ENCODE measurements around the gene NPTX2.

Gene NPTX2

GRCh38 chr7:98598846-98599615 is 18.1 kb upstream of the NPTX2 start:
- ChIA-PET POLR2A (no interaction called here), CTCF (interaction anchor here (0.7 to 1.6 kb wide), 2 partner anchors 13 to 147 kb away, joined by 3 to 4 read pairs; no protein-coding TSS in a partner anchor)
- no peaks in the 10 kb centered on the region for H3K4me1 ChIP-seq (ENCODE audit: control extremely low read depth in 1 of 4, control insufficient read depth in 4 of 4, insufficient read depth in 4 of 4, low read length in 3 of 4)
- WGBS (ENCODE audit: insufficient coverage), result 82% methylated on average over 2 of the region's 6 CpGs
- no peak overlapping the region for H3K4me3 ChIP-seq (ENCODE audit: control insufficient read depth in 1 of 7, extremely low read depth in 1 of 7, insufficient read depth in 4 of 7, low read depth in 2 of 7, low read length in 6 of 7)
- no peaks in the 10 kb centered on the region for H3K9me3 ChIP-seq (ENCODE audit: control extremely low read depth in 1 of 5, control insufficient read depth in 4 of 5, insufficient read depth in 2 of 5, low read depth in 1 of 5, low read length in 4 of 5)
- peaks cover 0 to 9% (median 2%) of the 10 kb centered on the region in 5 experiments for H3K27me3 ChIP-seq (replicated peaks in 2 of 5; ENCODE audit: control insufficient read depth in 4 of 5, insufficient read depth in 5 of 5, low read length in 4 of 5)
- DNase-seq, result no peak
- no peak overlapping the region for H3K27ac ChIP-seq (ENCODE audit: insufficient read depth in 1 of 2, low read depth in 1 of 2, low read length in 2 of 2, poor library complexity in 1 of 2, severe bottlenecking in 2 of 2)
- H3K36me3 ChIP-seq (ENCODE audit: control insufficient read depth in 4 of 4, insufficient read depth in 4 of 4, low read length in 3 of 4), result no peaks in the 10 kb centered on the region

GRCh38 chr7:98599886-98600285 is 17.2 kb upstream of the NPTX2 start:
- POLR2A ChIA-PET, result no interaction called here
- Histone ChIP-seq H3K27me3 (replicated peaks in 2 of 5; ENCODE audit: control insufficient read depth in 4 of 5, insufficient read depth in 5 of 5, low read length in 4 of 5) (peaks cover 0 to 4% (median 2%) of the 10 kb centered on the region in 5 experiments), H3K27ac (ENCODE audit: insufficient read depth in 1 of 2, low read depth in 1 of 2, low read length in 2 of 2, poor library complexity in 1 of 2, severe bottlenecking in 2 of 2) (no peak overlapping the region), H3K9me3 (ENCODE audit: control extremely low read depth in 1 of 5, control insufficient read depth in 4 of 5, insufficient read depth in 2 of 5, low read depth in 1 of 5, low read length in 4 of 5) (no peaks in the 10 kb centered on the region), H3K4me1 (ENCODE audit: control extremely low read depth in 1 of 4, control insufficient read depth in 4 of 4, insufficient read depth in 4 of 4, low read length in 3 of 4) (no peaks in the 10 kb centered on the region), H3K4me3 (ENCODE audit: control insufficient read depth in 1 of 7, extremely low read depth in 1 of 7, insufficient read depth in 4 of 7, low read depth in 2 of 7, low read length in 6 of 7) (no peak overlapping the region), H3K36me3 (ENCODE audit: control insufficient read depth in 4 of 4, insufficient read depth in 4 of 4, low read length in 3 of 4) (no peaks in the 10 kb centered on the region)
- WGBS (ENCODE audit: insufficient coverage), result 96% methylated on average over 6 of the region's 6 CpGs
- no peak for DNase-seq
- CTCF ChIA-PET, result interaction anchor here (1.6 kb wide), 1 partner anchor 146 kb away, joined by 4 read pairs; no protein-coding TSS in a partner anchor

- POLR2A ChIA-PET, result no interaction called here
- no peaks in the 10 kb centered on the region for H3K9me3 ChIP-seq (ENCODE audit: control extremely low read depth in 1 of 5, control insufficient read depth in 4 of 5, insufficient read depth in 2 of 5, low read depth in 1 of 5, low read length in 4 of 5)
- H3K4me3 ChIP-seq (ENCODE audit: control insufficient read depth in 1 of 7, extremely low read depth in 1 of 7, insufficient read depth in 4 of 7, low read depth in 2 of 7, low read length in 6 of 7), result no peak overlapping the region
- no peaks in the 10 kb centered on the region for H3K4me1 ChIP-seq (ENCODE audit: control extremely low read depth in 1 of 4, control insufficient read depth in 4 of 4, insufficient read depth in 4 of 4, low read length in 3 of 4)
- no peak overlapping the region for H3K27ac ChIP-seq (ENCODE audit: insufficient read depth in 1 of 2, low read depth in 1 of 2, low read length in 2 of 2, poor library complexity in 1 of 2, severe bottlenecking in 2 of 2)
- no peaks in the 10 kb centered on the region for H3K36me3 ChIP-seq (ENCODE audit: control insufficient read depth in 4 of 4, insufficient read depth in 4 of 4, low read length in 3 of 4)
- WGBS (ENCODE audit: insufficient coverage), result 100% methylated on average over 1 of the region's 3 CpGs
- CTCF ChIA-PET, result no interaction called here
- peaks cover 0 to 3% (median 2%) of the 10 kb centered on the region in 5 experiments for H3K27me3 ChIP-seq (replicated peaks in 2 of 5; ENCODE audit: control insufficient read depth in 4 of 5, insufficient read depth in 5 of 5, low read length in 4 of 5)
- no peak for DNase-seq
Observed at GRCh38 chr7:98602755-98603398, 14.2 kb upstream of the NPTX2 start.

- CTCF ChIA-PET, result no interaction called here
- Histone ChIP-seq H3K9me3 (ENCODE audit: control extremely low read depth in 1 of 5, control insufficient read depth in 4 of 5, insufficient read depth in 2 of 5, low read depth in 1 of 5, low read length in 4 of 5) (no peaks in the 10 kb centered on the region), H3K27me3 (replicated peaks in 2 of 5; ENCODE audit: control insufficient read depth in 4 of 5, insufficient read depth in 5 of 5, low read length in 4 of 5) (peaks cover 0 to 3% (median 2%) of the 10 kb centered on the region in 5 experiments), H3K36me3 (ENCODE audit: control insufficient read depth in 4 of 4, insufficient read depth in 4 of 4, low read length in 3 of 4) (no peaks in the 10 kb centered on the region), H3K4me3 (ENCODE audit: control insufficient read depth in 1 of 7, extremely low read depth in 1 of 7, insufficient read depth in 4 of 7, low read depth in 2 of 7, low read length in 6 of 7) (no peak overlapping the region), H3K27ac (ENCODE audit: insufficient read depth in 1 of 2, low read depth in 1 of 2, low read length in 2 of 2, poor library complexity in 1 of 2, severe bottlenecking in 2 of 2) (no peak overlapping the region), H3K4me1 (ENCODE audit: control extremely low read depth in 1 of 4, control insufficient read depth in 4 of 4, insufficient read depth in 4 of 4, low read length in 3 of 4) (no peaks in the 10 kb centered on the region)
- POLR2A ChIA-PET, result no interaction called here
- no peak for DNase-seq
- 90% methylated on average over 3 of the region's 3 CpGs for WGBS (ENCODE audit: insufficient coverage)
Observed at GRCh38 chr7:98603399-98603788, 13.7 kb upstream of the NPTX2 start.

- peak; percentile 61 to 83 (median 81) for DNase-seq
- WGBS (ENCODE audit: insufficient coverage), result 77% methylated on average over 10 of the region's 14 CpGs
Observed at GRCh38 chr7:98613601-98614425, 3.3 kb upstream of the NPTX2 start.

GRCh38 chr7:98616381-98617050 is 569 bp upstream of the NPTX2 start:
- Histone ChIP-seq H3K27me3 (replicated peaks in 2 of 5; ENCODE audit: control insufficient read depth in 4 of 5, insufficient read depth in 5 of 5, low read length in 4 of 5) (peaks cover 19 to 76% (median 31%) of the 10 kb centered on the region in 5 experiments), H3K36me3 (ENCODE audit: control insufficient read depth in 4 of 4, insufficient read depth in 4 of 4, low read length in 3 of 4) (no peaks in the 10 kb centered on the region), H3K4me3 (ENCODE audit: control insufficient read depth in 1 of 7, extremely low read depth in 1 of 7, insufficient read depth in 4 of 7, low read depth in 2 of 7, low read length in 6 of 7) (peak overlapping the region in 3 of 7 experiments; percentile 23 to 66 (median 33)), H3K4me1 (ENCODE audit: control extremely low read depth in 1 of 4, control insufficient read depth in 4 of 4, insufficient read depth in 4 of 4, low read length in 3 of 4) (peaks cover 4 to 42% (median 32%) of the 10 kb centered on the region in 4 experiments), H3K9me3 (ENCODE audit: control extremely low read depth in 1 of 5, control insufficient read depth in 4 of 5, insufficient read depth in 2 of 5, low read depth in 1 of 5, low read length in 4 of 5) (peaks cover 0 to 4% (median 2%) of the 10 kb centered on the region in 5 experiments), H3K27ac (ENCODE audit: insufficient read depth in 1 of 2, low read depth in 1 of 2, low read length in 2 of 2, poor library complexity in 1 of 2, severe bottlenecking in 2 of 2) (no peak overlapping the region)
- POLR2A ChIA-PET, result interaction anchor here (1.4 kb wide), 1 partner anchor 25 kb away, joined by 8 read pairs; no protein-coding TSS in a partner anchor
- 7% methylated on average over 47 of the region's 67 CpGs for WGBS (ENCODE audit: insufficient coverage)
- CTCF ChIA-PET, result interaction anchor here (0.8 to 2.3 kb wide), 7 partner anchors 12 to 130 kb away, joined by 3 to 6 read pairs (median 5); no protein-coding TSS in a partner anchor
- peak in 2 of 3 donors; percentile 30 to 43 for DNase-seq

More at GRCh38 chr7:98613601-98614425, 3.3 kb upstream of the NPTX2 start:
- H3K4me3 ChIP-seq (ENCODE audit: control insufficient read depth in 1 of 7, extremely low read depth in 1 of 7, insufficient read depth in 4 of 7, low read depth in 2 of 7, low read length in 6 of 7), result no peak overlapping the region
- no peak overlapping the region for H3K27ac ChIP-seq (ENCODE audit: insufficient read depth in 1 of 2, low read depth in 1 of 2, low read length in 2 of 2, poor library complexity in 1 of 2, severe bottlenecking in 2 of 2)
- peaks cover 3 to 24% (median 19%) of the 10 kb centered on the region in 4 experiments for H3K4me1 ChIP-seq (ENCODE audit: control extremely low read depth in 1 of 4, control insufficient read depth in 4 of 4, insufficient read depth in 4 of 4, low read length in 3 of 4)
- H3K36me3 ChIP-seq (ENCODE audit: control insufficient read depth in 4 of 4, insufficient read depth in 4 of 4, low read length in 3 of 4), result no peaks in the 10 kb centered on the region
- POLR2A ChIA-PET, result no interaction called here
- H3K27me3 ChIP-seq (replicated peaks in 2 of 5; ENCODE audit: control insufficient read depth in 4 of 5, insufficient read depth in 5 of 5, low read length in 4 of 5), result peaks cover 12 to 54% (median 19%) of the 10 kb centered on the region in 5 experiments
- H3K9me3 ChIP-seq (ENCODE audit: control extremely low read depth in 1 of 5, control insufficient read depth in 4 of 5, insufficient read depth in 2 of 5, low read depth in 1 of 5, low read length in 4 of 5), result peaks cover 0 to 4% (median 2%) of the 10 kb centered on the region in 5 experiments
- CTCF ChIA-PET, result interaction anchor here (0.6 to 2.5 kb wide), 4 partner anchors 15 to 132 kb away, joined by 3 to 6 read pairs (median 6); no protein-coding TSS in a partner anchor
